Body of pancreas (tissue), 4 donors: ENCODE results near the gene ESRRB. TPM values are rescaled to one million over a fixed set of nuclear protein-coding genes. Genes with fewer than 3 reads are reported as not detected.

Experiments
- ATAC-seq: fragments of 150-250 bp; one replicate; pipeline ENCODE4 v1.9.1; 2016
- DNase-seq, 4 donors: peaks; one replicate each; pipeline ENCODE4 v3.0.0-alpha.2; 2019
- H3K27ac ChIP-seq, 4 donors: fragments of 200-600 bp; sonication (generic); 1 replicate in 3 of 4; 2 replicates in 1 of 4; pipeline versions ENCODE4 v1.5.1 to v1.6.1; 2016 to 2019; ENCODE audit warnings: mild to moderate bottlenecking in 1 of 4, mixed read lengths in 1 of 4, moderate library complexity in 1 of 4
- H3K27me3 ChIP-seq, 2 donors: fragments of 200-600 bp; sonication (generic); one replicate each; pipeline ENCODE4 v1.6.0; 2016; ENCODE audit warnings: mild to moderate bottlenecking in 1 of 2
- H3K36me3 ChIP-seq, 2 donors: fragments of 200-600 bp; sonication (generic); replicated peaks in 1 of 2; 2 replicates each; pipeline ENCODE4 v1.5.1; 2016; ENCODE audit warnings: low read depth in 2 of 2; ENCODE audit not compliant: insufficient read depth in 1 of 2
- H3K4me1 ChIP-seq: fragments of 200-600 bp; sonication (generic); one replicate; pipeline ENCODE4 v1.6.0; 2016
- H3K4me3 ChIP-seq, 2 donors: fragments of 200-600 bp; sonication (generic); 1 replicate in 1 of 2; 2 replicates in 1 of 2; pipeline ENCODE4 v1.5.1; 2016 to 2019
- H3K9me3 ChIP-seq, 3 donors: fragments of 200-600 bp; sonication (generic); 1 replicate in 2 of 3; 2 replicates in 1 of 3; pipeline ENCODE4 v1.5.1; 2016
- CTCF ChIP-seq, 7 experiments: fragments of 450-650 bp in 4 of 7; fragments of 200-600 bp in 3 of 7; sonication (generic) in 3 of 7; IDR thresholded peaks; one replicate each; pipeline ENCODE4 v1.5.1; 2016 to 2019; ENCODE audit warnings: antibody characterized with exemption in 7 of 7
- POLR2A ChIP-seq, 3 donors: fragments of 450-650 bp; IDR thresholded peaks; one replicate each; pipeline ENCODE4 v1.6.1; 2016; ENCODE audit warnings: antibody characterized with exemption in 3 of 3, mild to moderate bottlenecking in 2 of 3
- WGBS, 2 donors: methylation state at CpG; one replicate each; pipeline ENCODE4 v1.1.5; 2017; 5-methylcytosine and 5-hydroxymethylcytosine counted together
- intact Hi-C: fragments of 100-400 bp; cut with DNase I; formaldehyde crosslinking; loops from one replicate; pipeline ENCODE4 v1.15.1; 2023
- total RNA-seq, 2 donors: library from RNA; depleted of rRNA; stranded (reverse); fragments of >200 nt; gene quantifications; one replicate each; pipeline ENCODE4 v1.1.0, GENCODE V29; 2016

Gene ESRRB
- total RNA-seq, 2 donors from 2014 or later = not detected

- no peak for ATAC-seq
- 46 to 50% methylated on average over 2 to 7 of the region's 7 CpGs for WGBS, 2 donors
These were observed 5.1 kb downstream of the ESRRB start for GRCh38 chr14:76380991-76381390.

GRCh38 chr14:76381817-76382494 lies 6.0 kb downstream of the ESRRB start:
- DNase-seq (no peak), ATAC-seq (no peak)
- intact Hi-C loops = loop anchor here (10.0 kb wide), 1 partner anchor 327 kb away; no protein-coding TSS in a partner anchor
- WGBS, 2 donors = 57 to 79% methylated on average over 3 to 7 of the region's 7 CpGs
- Histone ChIP-seq H3K27ac (no peak overlapping the region), H3K9me3 (no peaks in the 10 kb centered on the region), H3K4me1 (peaks cover 8% of the 10 kb centered on the region), H3K4me3 (no peak overlapping the region), H3K27me3 (no peaks in the 10 kb centered on the region), H3K36me3 (no peaks in the 10 kb centered on the region)
- no peak for TF ChIP-seq CTCF (IDR thresholded peaks at IDR 0.05)
- no peak for TF ChIP-seq POLR2A (IDR thresholded peaks at IDR 0.05)

More at GRCh38 chr14:76380991-76381390, 5.1 kb downstream of the ESRRB start:
- H3K36me3 ChIP-seq = no peaks in the 10 kb centered on the region
- H3K9me3 ChIP-seq = no peaks in the 10 kb centered on the region
- no peak for TF ChIP-seq CTCF (IDR thresholded peaks at IDR 0.05)
- H3K27me3 ChIP-seq = no peaks in the 10 kb centered on the region
- no peak for DNase-seq
- H3K27ac ChIP-seq = no peak overlapping the region
- intact Hi-C loops = loop anchor here (10.0 kb wide), 1 partner anchor 326 kb away; no protein-coding TSS in a partner anchor
- no peak overlapping the region for H3K4me3 ChIP-seq
- H3K4me1 ChIP-seq = peaks cover 18% of the 10 kb centered on the region

- ATAC-seq (no peak), DNase-seq (no peak)
- TF ChIP-seq CTCF (IDR thresholded peaks at IDR 0.05) = no peak
- no peak for TF ChIP-seq POLR2A (IDR thresholded peaks at IDR 0.05)
- Histone ChIP-seq H3K4me1 (peaks cover 3% of the 10 kb centered on the region), H3K27me3 (no peaks in the 10 kb centered on the region), H3K4me3 (no peak overlapping the region), H3K9me3 (no peaks in the 10 kb centered on the region), H3K36me3 (no peaks in the 10 kb centered on the region), H3K27ac (no peak overlapping the region)
- 38 to 64% methylated on average over 1 of the region's 1 CpG for WGBS, 2 donors
- intact Hi-C loops = loop anchor here (10.0 kb wide), 1 partner anchor 328 kb away; no protein-coding TSS in a partner anchor
These were observed 6.5 kb downstream of the ESRRB start for GRCh38 chr14:76382495-76382832.

GRCh38 chr14:76385435-76385834 lies 9.5 kb downstream of the ESRRB start:
- DNase-seq (no peak), ATAC-seq (no peak)
- H3K4me3 ChIP-seq = no peak overlapping the region
- no peaks in the 10 kb centered on the region for H3K9me3 ChIP-seq
- H3K27ac ChIP-seq = no peak overlapping the region
- no peaks in the 10 kb centered on the region for H3K4me1 ChIP-seq
- no peaks in the 10 kb centered on the region for H3K36me3 ChIP-seq
- WGBS, 2 donors = 58 to 71% methylated on average over 4 of the region's 4 CpGs
- TF ChIP-seq CTCF (IDR thresholded peaks at IDR 0.05) (no peak), POLR2A (IDR thresholded peaks at IDR 0.05) (no peak)
- H3K27me3 ChIP-seq = no peaks in the 10 kb centered on the region
- intact Hi-C loops = loop anchor here (10.0 kb wide), 1 partner anchor 331 kb away; no protein-coding TSS in a partner anchor
